HG02981 (cell line): ENCODE measurements around the gene GLI2.

Experiments used
- ATAC-seq: cut with Tn5 transposase; IDR thresholded peaks from one replicate; pipeline ENCODE4 v1.9.1; 2021; ENCODE audit warnings: mild to moderate bottlenecking, moderate library complexity; ENCODE audit not compliant: unreplicated experiment

Gene GLI2

GRCh38 chr2:120737340-120738101 lies 1.9 kb downstream of the GLI2 start:
- ATAC-seq, result no peak

- no peak for ATAC-seq
Measured at GRCh38 chr2:120738117-120738516, 2.4 kb downstream of the GLI2 start.

- ATAC-seq, result no peak
Measured at GRCh38 chr2:120738786-120739437, 3.2 kb downstream of the GLI2 start.

GRCh38 chr2:120739438-120740090 lies 3.9 kb downstream of the GLI2 start:
- no peak for ATAC-seq

- ATAC-seq, result no peak
Measured at GRCh38 chr2:120740375-120740764, 4.7 kb downstream of the GLI2 start.

- no peak for ATAC-seq
Measured at GRCh38 chr2:120740765-120741524, 5.3 kb downstream of the GLI2 start.

- ATAC-seq, result no peak
Measured at GRCh38 chr2:120741571-120742561, 6.2 kb downstream of the GLI2 start.

- no peak for ATAC-seq
Measured at GRCh38 chr2:120743657-120744056, 8.0 kb downstream of the GLI2 start.

GRCh38 chr2:120744817-120745216 lies 9.1 kb downstream of the GLI2 start:
- no peak for ATAC-seq

- ATAC-seq, result no peak
Measured at GRCh38 chr2:120745420-120746111, 9.9 kb downstream of the GLI2 start.

- no peak for ATAC-seq
Measured at GRCh38 chr2:120746144-120746543, 10.5 kb downstream of the GLI2 start.

GRCh38 chr2:120747281-120747680 lies 11.6 kb downstream of the GLI2 start:
- no peak for ATAC-seq

- no peak for ATAC-seq
Measured at GRCh38 chr2:120747706-120748105, 12.0 kb downstream of the GLI2 start.

GRCh38 chr2:120748310-120748709 lies 12.6 kb downstream of the GLI2 start:
- no peak for ATAC-seq

- ATAC-seq, result no peak
Measured at GRCh38 chr2:120748741-120749140, 13.1 kb downstream of the GLI2 start.

- ATAC-seq, result no peak
Measured at GRCh38 chr2:120749506-120750431, 14.1 kb downstream of the GLI2 start.

GRCh38 chr2:120750488-120751210 lies 15.0 kb downstream of the GLI2 start:
- ATAC-seq, result no peak

- ATAC-seq, result no peak
Measured at GRCh38 chr2:120751553-120751952, 15.9 kb downstream of the GLI2 start.
